ENCODE results near the gene TBC1D1.

TBC1D1 gene

GRCh38 chr4:37928426-37929416 is 37.8 kb downstream of the TBC1D1 start:
- DNase-seq (ENCODE audit: low read depth), result no peak

DNA sequence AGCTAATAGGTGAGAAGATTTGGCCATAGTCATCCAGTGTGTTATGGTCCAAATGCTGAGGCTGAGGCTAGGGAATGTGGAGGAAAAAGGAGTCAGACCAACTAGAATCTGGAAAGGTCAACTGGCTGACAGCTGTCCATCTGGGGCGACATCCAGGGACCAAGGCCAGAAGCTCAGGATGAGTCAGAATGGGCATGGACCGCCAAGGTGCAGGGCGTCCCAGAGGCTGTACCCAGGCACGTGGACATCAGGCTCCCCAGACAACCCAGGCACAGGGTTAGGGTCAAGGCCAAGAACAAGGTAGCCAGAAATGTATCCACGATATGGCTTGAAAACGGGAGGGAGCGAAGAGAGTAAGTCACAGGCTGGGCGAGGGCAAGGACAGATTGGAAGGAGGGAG is 43.2 kb downstream of the TBC1D1 start:
- DNase-seq (ENCODE audit: low read depth), result no peak

DNA sequence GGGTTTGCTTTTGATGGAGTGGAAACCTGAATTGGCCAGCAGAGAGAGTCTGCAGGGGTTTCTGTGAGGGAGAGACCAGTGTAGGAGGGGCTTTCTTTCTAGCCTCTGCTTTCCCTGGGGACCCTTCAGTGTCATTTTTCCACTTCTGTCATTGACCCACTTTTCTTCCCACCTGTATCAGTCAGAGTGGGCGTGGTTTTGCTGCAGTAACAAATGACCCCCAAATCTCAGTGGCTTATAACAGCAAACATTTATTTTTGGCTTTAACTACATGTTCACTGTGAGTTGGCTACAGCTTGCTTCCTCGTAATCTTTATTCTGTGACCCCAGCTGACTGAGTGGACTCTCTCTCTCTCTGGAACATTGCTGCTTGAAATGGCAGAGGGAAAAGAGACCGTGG is 43.7 kb downstream of the TBC1D1 start:
- DNase-seq (ENCODE audit: low read depth), result no peak

DNA sequence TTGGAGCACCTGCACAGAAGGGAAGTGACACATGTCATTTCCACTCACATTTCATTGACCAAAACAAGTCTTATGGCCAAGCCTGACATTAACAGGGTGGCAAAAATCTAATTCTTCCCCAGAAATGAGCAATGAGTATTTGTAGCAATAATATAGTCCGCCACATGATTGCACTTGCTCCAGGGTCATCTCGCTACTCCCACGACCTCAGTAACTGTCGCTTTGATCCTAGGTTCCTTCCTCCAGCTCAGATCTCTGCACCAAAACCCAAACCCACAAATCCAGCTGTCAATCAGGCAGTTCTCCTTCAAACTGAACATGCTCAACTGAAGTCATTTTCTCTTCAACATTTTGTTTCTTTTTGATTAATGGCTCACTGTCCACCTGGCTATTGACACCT is 44.1 kb downstream of the TBC1D1 start:
- DNase-seq (ENCODE audit: low read depth), result no peak

GRCh38 chr4:37936889-37937498 is 46.1 kb downstream of the TBC1D1 start:
- DNase-seq (ENCODE audit: low read depth), result no peak

DNA sequence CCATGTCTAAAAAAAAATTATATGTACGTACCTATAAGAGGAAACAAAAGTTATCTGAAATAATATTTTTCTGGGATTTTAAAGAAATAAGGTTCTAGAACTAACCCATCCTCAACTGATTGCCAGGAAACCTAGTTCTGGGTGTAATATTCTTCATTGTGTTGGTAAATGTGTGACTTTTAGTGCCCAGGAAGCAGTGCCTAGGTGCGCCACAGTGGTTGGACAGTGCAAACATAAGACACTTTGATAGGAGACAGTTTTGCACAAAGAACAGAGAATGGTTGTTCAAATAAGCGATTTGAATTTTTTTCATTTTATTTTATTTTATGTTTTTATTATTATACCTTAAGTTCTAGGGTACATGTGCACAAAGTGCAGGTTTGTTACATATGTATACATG is 47.3 kb downstream of the TBC1D1 start:
- DNase-seq (ENCODE audit: low read depth), result no peak

DNA sequence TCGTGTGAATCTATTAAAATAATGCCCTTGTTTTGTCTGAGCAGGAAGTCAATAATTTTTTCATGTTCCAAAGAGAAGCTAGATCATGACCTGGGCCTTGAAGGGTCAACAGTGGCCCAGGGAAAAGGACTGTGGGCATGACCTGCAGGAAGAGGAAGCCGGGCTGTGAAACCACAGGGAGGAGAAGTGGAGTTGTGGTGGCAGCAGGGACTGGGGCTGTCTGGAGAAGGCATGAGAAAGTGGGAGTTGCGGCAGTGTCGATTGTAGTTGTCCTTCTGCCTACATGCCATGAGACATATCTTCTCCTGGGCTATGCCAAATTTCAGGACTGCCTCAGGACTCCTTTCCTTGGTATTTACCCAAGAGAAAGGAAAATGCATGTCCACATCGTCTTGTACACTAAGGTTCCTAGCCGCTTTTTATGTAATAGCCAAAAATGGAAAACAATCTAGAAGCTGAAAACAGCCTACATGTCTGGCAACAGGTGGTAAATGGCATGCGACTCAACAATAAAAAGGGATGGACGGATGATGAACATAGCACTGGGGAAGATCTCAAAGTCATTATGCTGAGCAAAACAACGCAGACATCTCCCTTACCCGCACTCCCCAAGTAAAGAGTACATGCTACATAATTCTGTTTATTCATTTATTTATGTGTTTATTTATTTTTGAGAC is 55.8 kb downstream of the TBC1D1 start:
- no peak for DNase-seq (ENCODE audit: low read depth)

- DNase-seq (ENCODE audit: low read depth), result no peak
Measured at GRCh38 chr4:37948542-37948941, 57.7 kb downstream of the TBC1D1 start.

DNA sequence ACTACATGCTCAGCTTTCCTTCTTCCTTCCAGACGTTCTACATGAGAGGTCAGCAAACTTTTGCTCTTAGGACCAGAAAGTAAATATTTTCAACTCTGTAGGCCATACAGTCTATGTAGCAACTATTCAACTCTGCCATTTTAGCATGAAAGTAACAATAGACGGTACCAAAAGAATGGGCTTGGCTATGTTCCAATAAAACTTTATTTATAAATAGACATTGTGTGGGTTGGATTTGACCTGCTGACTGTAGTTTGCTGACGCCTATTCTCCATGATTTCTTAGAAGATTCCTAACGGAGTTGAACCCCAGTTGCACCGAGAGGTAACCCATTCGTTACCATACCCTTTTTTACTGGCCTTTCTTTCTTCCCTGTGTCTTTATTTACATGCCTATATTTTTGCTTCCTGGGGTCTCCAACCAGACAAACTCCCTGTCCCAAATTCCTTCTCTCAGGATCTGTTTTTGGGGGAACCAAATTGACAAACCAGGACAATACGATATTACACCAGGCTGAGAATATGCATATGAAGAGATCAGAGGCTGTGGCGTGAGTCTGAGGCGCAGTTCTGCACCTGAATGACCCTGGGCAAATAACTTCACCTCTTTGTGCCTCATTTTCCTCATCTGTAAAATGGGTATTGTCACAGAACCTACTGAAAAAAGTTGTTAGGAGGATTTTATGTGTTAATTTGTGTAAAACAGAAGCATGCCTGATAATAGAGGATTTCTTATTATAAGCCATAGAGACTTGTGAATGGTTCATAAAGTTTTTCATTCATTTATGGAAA is 58.9 kb downstream of the TBC1D1 start:
- no peak for DNase-seq (ENCODE audit: low read depth)

DNA sequence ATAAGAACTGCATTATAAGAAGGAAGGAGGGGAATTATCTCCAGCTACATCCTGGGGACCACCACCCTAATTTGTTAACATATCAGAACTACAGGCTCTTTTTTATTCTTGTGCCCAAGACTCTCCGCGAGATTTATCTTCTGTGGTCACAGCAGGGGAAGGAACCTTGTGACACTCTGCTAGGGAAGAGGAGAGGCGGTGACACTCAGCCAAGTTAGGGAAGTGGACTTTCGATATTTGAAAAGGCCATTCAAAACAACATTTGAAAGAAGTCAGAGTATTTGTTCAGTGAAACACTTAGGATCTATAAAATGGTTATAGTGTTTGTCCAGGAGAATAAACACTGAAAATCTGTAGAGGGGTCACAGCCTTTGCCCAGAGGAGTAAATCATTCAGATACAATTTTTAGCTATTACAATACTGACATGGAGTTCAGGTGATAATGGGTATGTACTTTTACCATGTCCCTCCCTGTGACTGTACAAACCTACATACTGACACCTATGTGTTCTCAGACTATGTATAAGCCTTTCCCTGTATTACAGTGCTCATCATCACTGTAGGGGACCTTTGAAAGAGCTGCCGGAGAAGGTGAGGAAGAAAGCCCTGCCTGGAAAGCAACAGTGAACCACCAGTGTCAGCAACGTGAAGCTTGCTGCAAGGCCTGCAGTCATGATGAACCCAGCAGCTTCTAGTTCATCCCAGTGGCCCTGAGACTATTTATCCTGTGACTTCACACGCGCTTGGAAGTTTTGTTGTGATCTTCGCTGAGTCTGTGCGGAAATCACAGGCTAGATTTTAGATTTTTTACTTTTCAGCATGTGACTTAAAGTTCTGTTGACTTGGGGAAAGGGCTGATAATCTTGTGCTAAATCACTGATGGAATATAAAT is 60.8 kb downstream of the TBC1D1 start:
- DNase-seq (ENCODE audit: low read depth), result no peak

GRCh38 chr4:37953156-37953555 is 62.3 kb downstream of the TBC1D1 start:
- DNase-seq (ENCODE audit: low read depth), result no peak

DNA sequence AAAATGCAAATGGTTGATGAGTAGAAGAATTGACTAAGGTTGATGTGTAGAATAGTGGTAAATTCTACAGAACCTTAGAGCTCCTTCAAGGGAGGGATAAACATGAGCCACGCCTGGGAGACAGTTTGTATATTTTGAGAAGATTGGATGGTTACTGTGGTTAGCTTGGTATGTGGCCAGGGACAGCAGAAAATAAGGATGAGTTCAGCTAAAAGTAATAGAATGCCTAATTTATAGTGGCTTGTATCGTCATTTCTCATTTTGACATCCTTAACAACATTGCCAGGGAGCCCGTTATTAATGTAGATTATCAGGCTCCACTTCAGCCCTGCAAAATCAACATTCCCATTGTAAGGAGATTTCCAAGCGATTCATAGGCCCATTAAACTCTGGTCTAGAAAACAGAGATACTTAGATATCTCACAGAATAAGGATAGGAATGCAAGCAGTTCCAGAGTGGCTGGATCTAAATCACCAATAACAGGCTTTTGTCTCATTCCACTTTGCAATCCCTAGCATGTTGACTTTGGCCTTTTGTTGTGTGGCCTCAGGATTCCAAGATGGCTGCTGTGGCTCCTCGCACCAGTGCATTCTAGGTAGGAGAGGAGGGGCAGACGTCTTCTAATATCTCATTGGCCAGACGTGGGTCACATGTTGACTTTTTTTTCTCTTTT is 62.9 kb downstream of the TBC1D1 start:
- DNase-seq (ENCODE audit: low read depth), result no peak

DNA sequence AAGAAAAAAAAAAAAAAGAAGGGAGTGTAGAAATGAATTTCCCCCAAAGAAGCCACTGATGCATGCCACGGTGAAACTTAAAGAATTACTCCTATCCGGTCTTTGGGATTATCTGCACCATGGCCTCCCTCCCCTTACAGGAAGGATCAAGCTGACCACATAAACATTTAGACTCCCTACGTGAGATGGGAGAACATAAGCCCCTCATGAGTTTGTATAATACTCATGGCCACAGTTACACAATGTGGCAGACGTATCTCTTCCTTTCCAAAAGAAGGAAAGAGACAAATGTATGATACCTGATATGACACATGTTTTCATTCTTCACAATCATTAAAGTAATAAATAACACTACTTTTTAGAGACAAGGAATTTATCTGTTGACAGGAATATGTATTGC is 66.1 kb downstream of the TBC1D1 start:
- no peak for DNase-seq (ENCODE audit: low read depth)

GRCh38 chr4:37958932-37959331 is 68.0 kb downstream of the TBC1D1 start:
- no peak for DNase-seq (ENCODE audit: low read depth)

GRCh38 chr4:37960098-37960497 is 69.2 kb downstream of the TBC1D1 start, which contains the start of gene PTTG2:
Gene PTTG2 (plus strand): TSS chr4:37960398. CDS start chr4:37960435, 37 bp downstream.
- no peak for DNase-seq (ENCODE audit: low read depth)

GRCh38 chr4:37960679-37961450 is 70.0 kb downstream of the TBC1D1 start:
- DNase-seq (ENCODE audit: low read depth), result no peak

DNA sequence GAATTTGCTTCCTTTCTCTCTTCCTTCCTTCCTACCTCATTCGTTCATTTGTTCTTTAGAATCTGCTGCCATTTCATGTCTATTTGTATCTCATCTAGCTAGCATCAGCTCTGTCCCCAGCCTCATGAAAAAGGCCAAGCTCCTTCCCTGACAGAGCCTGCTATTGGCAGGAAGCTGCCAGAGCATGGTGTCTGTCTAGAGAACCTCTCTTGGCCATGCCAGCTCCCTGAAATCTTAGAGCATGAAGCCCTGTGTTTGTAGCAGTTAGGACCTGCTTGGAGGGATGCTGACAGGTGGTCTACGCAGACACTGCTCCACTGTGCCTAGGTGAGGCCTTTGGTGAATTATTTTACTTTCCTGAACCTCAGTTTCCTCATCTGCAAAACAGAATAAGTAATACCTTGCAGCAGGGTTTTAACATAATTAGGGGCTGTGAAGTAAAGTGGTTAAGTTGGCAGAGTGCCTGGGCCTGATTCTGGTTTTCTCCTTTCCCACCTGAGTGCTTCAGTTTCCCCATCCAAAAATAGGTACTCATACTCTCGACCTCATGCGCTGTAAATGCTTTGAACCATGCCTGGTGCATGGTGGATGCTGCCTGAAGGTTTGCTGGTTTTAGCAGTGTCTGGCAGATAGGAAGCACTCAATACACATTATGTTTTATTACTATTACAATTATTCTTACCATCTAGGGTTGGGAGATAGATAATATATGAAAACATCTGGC is 74.0 kb downstream of the TBC1D1 start:
- DNase-seq (ENCODE audit: low read depth), result no peak

DNA sequence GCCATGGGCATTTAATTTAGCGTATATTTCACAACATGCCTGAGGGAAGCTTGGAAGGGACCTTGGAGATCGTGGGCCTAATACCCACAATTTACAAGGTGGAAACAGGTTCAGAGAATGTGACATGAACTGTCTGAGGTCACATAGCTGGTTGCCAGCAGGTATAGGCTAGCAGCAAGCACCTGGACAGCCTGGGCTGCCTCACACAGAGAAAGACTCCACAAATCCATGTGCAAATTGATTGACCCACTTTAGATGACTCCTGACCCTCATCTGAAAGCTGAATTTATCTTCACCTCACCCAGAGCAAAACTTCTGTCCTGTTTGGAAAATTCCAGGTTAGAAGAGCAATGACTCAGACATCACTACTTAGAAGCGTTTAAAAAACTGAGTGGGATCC is 75.2 kb downstream of the TBC1D1 start:
- no peak for DNase-seq (ENCODE audit: low read depth)

- DNase-seq (ENCODE audit: low read depth), result no peak
Measured at GRCh38 chr4:37967736-37968135, 76.9 kb downstream of the TBC1D1 start.

Measured in stimulated activated CD4-positive, alpha-beta T cell treated with anti-CD3 and anti-CD28 coated beads, Interleukin-2, amount 100 ng/mL, for 4 hours (primary cell).